ENCODE measurements around the gene CLBA1. TPM values are rescaled to one million over a fixed set of nuclear protein-coding genes. Genes with fewer than 3 reads are reported as not detected.
A peak's percentile ranks its signal among the peaks of the same experiment; 100 is the strongest.

The CLBA1 gene
- total RNA-seq, 1 donor = 7.3 TPM

- no peak for DNase-seq (ENCODE audit: low read depth in 2 of 3, low spot score in 2 of 3)
These were observed 6.6 kb upstream of the CLBA1 start for GRCh38 chr14:104978746-104979691.

GRCh38 chr14:104979758-104980610 lies 5.6 kb upstream of the CLBA1 start:
- DNase-seq (ENCODE audit: low read depth in 2 of 3, low spot score in 2 of 3) = no peak

GRCh38 chr14:104980611-104981531 lies 4.7 kb upstream of the CLBA1 start:
- DNase-seq (ENCODE audit: low read depth in 2 of 3, low spot score in 2 of 3) = no peak

- DNase-seq (ENCODE audit: low read depth in 2 of 3, low spot score in 2 of 3) = no peak
These were observed 3.7 kb upstream of the CLBA1 start for GRCh38 chr14:104981699-104982541.

GRCh38 chr14:104982548-104983230 lies 2.9 kb upstream of the CLBA1 start:
- no peak for DNase-seq (ENCODE audit: low read depth in 2 of 3, low spot score in 2 of 3)

GRCh38 chr14:104983231-104983721 lies 2.3 kb upstream of the CLBA1 start:
- DNase-seq (ENCODE audit: low read depth in 2 of 3, low spot score in 2 of 3) = no peak

- DNase-seq (ENCODE audit: low read depth in 2 of 3, low spot score in 2 of 3) = no peak
These were observed 1.3 kb upstream of the CLBA1 start for GRCh38 chr14:104984056-104984894.

GRCh38 chr14:104986487-104987164 lies 1.0 kb downstream of the CLBA1 start:
- DNase-seq (ENCODE audit: low read depth in 2 of 3, low spot score in 2 of 3) = no peak

- DNase-seq (ENCODE audit: low read depth in 2 of 3, low spot score in 2 of 3) = no peak
These were observed 3.8 kb downstream of the CLBA1 start for GRCh38 chr14:104989236-104989950.

- DNase-seq (ENCODE audit: low read depth in 2 of 3, low spot score in 2 of 3) = no peak
These were observed 4.3 kb downstream of the CLBA1 start for GRCh38 chr14:104989951-104990303.

- DNase-seq (ENCODE audit: low read depth in 2 of 3, low spot score in 2 of 3) = no peak
These were observed 6.3 kb downstream of the CLBA1 start for GRCh38 chr14:104991896-104992230.

- DNase-seq (ENCODE audit: low read depth in 2 of 3, low spot score in 2 of 3) = no peak
These were observed 6.9 kb downstream of the CLBA1 start for GRCh38 chr14:104992501-104992900.

GRCh38 chr14:104993306-104993705 lies 7.7 kb downstream of the CLBA1 start:
- DNase-seq (ENCODE audit: low read depth in 2 of 3, low spot score in 2 of 3) = no peak

GRCh38 chr14:104993808-104994591 lies 8.4 kb downstream of the CLBA1 start:
- DNase-seq (ENCODE audit: low read depth in 2 of 3, low spot score in 2 of 3) = peak in 2 of 3 donors; percentile 45 to 51

- DNase-seq (ENCODE audit: low read depth in 2 of 3, low spot score in 2 of 3) = no peak
These were observed 9.4 kb downstream of the CLBA1 start for GRCh38 chr14:104994978-104995377.

GRCh38 chr14:104996032-104996431 lies 10.4 kb downstream of the CLBA1 start:
- no peak for DNase-seq (ENCODE audit: low read depth in 2 of 3, low spot score in 2 of 3)

Measured in hematopoietic multipotent progenitor cell (in vitro differentiated cells).